NCI-H2107 treated with DMSO at 0.1 percent for 48 hours (cell line): Measurements from ENCODE around the gene FGF4.

Experiments used
- DNase-seq: peaks from one replicate; lab custom pipeline; 2025; ENCODE audit not compliant: unreplicated experiment; lab: John Stamatoyannopoulos, UW

FGF4 gene

GRCh38 chr11:69775163-69775755 is at the start of gene FGF4:
Gene FGF4, minus strand, starts transcription at chr11:69775341. Its CDS starts 257 bp downstream, at chr11:69775084.
- no peak for DNase-seq

GRCh38 chr11:69823641-69824265 is 48.6 kb upstream of the FGF4 start:
- no peak for DNase-seq

GRCh38 chr11:69822676-69823494 is 47.7 kb upstream of the FGF4 start:
- DNase-seq = no peak

DNA sequence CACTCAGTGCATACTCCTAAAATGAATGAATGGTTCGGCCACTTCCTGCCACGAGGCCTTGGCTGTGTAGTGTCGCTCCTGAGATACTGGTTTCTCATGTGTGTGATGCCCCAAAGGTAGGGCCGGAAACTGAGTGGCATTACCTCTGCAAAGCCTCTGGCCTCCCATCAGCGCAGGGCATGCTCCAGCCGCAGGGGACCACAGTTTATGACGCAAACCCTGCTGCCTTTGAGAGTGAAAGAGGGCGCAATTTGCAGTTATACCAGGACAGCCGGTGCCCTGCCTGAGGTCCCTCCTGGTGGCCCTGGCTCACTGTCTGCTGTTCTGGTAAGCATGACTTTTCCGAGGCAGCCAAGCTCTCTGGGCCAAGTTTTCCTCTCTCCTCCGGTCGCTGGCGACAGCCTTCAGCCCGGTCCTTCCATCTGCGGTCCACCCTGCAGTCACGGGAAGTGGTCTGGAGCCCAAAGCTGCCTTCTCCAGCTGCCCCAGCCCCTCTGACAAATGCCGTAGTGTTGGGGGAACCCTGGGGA is 46.4 kb upstream of the FGF4 start:
- no peak for DNase-seq

DNA sequence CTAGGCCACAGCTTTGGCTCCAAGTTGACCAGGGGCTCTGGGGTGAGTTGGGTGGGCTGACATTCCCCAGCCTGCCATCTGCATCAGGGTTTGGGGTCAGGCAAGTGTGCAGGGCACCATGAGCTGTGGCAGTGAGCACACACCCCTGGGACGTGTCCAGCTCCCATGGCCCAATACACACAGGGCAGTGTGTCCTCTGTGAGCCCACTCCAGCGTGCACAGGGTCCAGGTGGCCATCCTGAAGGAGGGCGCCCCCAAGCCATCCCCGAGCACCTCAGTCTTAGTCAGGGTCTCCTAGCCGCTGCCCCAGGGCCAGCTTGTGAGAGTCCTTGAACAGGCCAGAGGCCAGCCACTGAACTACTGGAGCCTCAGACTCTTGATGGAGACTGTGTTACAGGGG is 45.3 kb upstream of the FGF4 start:
- no peak for DNase-seq

DNA sequence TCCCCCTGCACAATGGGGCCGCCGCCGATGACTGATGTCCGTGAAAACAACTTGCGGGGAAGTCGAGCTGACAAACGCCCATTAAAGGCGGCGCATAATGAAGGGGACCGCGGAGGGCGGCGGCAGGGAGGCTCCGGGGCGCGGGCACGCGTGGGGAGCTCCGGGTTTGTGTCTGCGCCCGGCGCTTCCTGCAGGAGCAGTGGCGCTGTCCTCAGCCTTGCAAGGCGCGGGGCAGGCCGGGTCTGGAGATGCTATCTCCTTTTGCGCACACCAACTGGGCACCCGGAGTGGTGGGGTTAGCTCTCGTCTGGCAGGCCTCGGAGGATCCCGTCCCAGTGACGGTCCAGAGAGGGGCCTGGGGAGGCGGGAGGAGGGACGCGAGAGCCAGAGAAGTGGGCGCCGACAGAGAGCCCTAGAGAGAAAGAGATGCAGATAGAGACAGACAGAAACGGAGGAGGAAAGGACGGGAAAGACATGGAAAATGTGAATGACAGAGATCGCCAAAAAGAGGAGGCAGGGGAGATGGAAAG is 44.5 kb upstream of the FGF4 start:
- DNase-seq = no peak

GRCh38 chr11:69818603-69819441 is 43.7 kb upstream of the FGF4 start, which contains the start of gene FGF3:
Gene FGF3, minus strand, starts transcription at chr11:69819416. Its CDS starts 483 bp downstream, at chr11:69818933.
- DNase-seq = no peak

DNA sequence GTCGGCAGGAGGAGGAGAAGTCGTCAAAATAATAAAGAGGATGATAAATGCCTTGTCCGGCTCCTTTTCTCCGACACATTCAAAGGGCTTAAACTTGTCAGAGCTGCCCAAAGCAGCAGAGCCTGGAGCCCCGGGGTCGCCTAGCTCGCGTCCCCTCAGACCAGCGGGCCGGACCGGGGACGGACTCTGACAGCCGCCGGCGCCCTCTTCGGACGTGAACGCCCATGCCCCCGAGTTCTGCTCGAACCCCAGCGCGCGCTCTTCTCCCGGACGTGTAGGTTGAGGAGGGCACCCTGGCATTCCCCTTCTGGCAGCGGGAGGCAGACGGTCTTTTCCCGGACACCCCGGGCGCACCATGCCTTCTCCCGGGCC is 43.1 kb upstream of the FGF4 start:
- DNase-seq = no peak

- no peak for DNase-seq
Observed at GRCh38 chr11:69817265-69818230, 42.4 kb upstream of the FGF4 start.

DNA sequence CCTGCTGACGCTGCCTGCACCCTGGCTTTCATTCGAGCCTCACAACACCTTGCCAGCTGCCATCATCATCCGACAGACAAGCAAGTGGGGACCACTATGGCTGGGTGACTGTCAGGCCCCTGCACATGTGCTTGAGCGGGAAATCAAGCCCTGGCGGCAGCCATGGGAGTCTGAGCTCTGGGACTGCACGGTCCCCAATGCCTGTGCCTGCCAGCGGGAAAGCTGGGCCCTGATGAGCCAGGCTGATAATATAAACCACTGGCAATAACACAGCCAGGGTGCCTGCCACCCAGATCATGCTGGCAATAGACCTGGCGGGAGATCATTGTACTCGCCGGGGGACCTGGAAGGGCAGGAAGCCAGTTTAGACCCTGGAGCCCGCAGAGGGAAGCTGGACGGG is 41.5 kb upstream of the FGF4 start:
- DNase-seq = no peak

DNA sequence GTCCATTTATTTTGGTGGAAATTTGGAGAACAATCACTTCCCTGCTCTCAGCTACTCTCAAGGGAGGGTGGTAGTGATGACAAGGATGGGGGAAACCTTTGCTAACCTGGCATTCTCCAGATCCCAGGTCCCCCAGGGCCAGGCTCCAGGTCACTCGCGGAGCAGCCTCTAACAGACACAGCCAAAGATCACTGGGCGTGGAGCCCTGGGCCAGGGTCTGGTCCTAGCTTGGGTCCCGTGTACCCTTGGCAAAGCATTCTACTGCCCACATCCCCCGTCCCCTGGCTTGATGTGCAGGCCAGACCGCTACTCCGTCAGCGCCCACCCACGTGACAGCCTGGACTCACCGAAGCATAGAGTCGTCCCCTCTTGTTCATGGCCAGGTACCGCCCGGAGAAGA is 40.8 kb upstream of the FGF4 start:
- no peak for DNase-seq

GRCh38 chr11:69814902-69815301 is 39.8 kb upstream of the FGF4 start:
- DNase-seq = no peak

DNA sequence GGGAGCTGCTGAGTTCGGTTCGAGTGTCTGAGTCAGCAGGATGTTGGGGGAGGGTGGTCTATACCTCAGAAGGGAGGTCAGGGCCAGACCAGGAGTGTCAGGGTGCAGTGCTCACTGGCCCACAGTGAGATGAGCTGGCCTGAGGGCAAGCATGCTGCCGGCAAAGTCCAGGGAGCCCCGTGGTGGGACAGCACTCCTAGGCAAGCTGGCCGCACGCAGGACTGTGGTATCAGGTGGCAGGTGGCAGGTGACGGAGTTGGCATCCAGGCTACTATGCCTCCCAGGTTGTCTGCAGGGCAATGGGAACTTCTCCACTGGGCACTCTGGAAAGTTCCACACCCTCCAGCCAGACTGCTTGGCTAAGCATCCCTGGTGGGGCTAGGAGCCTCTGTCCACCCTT is 39.3 kb upstream of the FGF4 start:
- no peak for DNase-seq

DNA sequence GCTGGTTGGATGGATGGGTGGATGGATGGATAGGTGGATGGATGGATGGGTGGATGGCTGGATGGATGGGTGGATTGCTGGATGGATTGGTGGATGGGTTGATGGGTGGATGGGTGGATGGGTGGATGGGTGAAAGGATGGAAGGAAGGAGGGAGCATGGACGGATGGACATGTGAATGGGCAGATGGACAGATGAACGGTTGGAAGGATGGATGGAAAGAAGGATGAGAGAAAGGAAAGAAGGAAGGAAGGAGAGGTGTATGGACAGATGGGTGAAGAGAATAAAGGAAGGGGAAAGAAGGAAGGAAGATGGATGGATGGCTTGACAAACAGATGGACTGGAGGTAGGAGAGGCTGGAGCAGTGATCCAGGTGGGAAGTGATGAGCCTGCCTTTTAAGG is 38.7 kb upstream of the FGF4 start:
- no peak for DNase-seq

GRCh38 chr11:69812946-69813345 is 37.8 kb upstream of the FGF4 start:
- DNase-seq = no peak

DNA sequence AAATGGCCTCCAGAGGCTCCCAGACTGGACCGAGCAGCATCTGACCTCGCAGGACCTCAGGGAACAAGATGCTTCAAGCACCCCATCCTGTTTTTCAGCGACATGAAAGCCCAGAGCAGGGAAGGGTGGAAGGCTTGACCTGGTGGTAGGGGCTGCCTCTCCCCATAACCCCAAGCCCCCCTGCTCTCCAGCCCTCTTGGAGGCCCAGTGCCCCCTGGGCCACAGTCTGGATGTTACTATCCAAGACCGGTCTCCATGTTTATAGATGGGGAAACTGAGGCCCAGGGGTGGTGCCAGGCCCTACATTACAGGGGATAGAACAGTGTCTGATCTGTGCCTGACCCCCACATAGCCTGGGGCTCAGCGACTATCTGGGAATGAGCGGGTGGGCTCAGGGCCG is 37.1 kb upstream of the FGF4 start:
- no peak for DNase-seq

DNA sequence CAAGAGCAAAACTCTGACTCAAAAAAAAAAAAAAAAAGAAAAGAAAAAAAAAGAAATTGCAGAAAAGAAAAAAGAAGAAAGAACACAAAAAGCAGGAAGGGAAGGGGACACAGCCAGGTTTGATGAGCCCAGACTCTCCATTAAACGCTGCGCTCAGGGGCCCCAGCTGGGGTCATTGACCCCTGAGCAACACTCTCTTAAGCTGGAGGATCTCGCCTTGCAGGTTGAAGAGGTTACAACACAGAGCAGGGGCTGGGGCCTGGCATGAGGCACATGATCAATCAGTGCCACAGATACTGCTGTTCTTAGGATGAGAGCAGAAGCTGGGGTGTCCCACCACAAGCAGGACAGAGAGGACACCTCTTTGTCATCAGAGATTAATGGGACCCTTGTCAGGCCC is 36.3 kb upstream of the FGF4 start:
- no peak for DNase-seq

- DNase-seq = no peak
Observed at GRCh38 chr11:69810289-69811118, 35.4 kb upstream of the FGF4 start.

DNA sequence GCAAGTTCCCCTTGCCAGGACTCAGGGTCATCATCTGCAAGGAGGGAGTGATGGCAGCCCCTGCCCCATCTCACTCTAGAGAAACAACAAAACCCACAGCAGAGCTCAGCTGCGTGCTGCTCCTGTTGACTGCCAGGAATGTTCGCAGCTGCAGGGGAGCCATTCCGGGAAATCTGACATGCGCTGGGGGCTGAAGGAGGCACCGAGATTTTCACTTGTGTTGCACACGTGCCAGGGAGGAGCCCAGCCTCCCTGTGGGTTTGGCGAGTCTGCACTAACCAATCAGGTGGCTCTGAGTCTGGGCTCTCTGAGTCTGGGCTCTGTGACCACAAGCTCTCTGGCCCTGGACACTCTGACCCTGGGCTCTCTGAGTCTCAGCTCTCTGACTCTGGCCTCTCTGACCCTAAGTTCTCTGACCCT is 33.5 kb upstream of the FGF4 start:
- no peak for DNase-seq
